ENCODE data around the gene SNX32.

DNA sequence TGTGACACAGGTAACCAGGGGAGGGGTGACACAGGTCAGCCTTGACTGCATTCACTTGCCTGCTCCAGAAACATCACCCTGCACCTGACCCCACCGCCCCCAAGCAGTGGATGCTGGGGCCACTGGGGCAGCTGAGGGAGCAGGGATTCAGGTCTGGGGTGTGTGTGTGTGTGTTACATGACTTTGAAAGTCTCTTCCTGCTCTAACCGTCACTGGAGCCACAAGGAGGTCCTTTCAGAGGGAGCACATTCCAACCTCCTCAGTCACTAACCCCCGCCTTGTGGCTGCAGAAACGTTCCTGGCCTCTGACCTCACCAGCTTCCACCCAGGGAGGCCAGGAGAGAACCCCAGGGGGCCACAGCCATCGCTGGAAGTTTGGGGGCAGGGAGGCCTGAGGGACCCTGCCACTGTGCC, 69.3 kb downstream of the SNX32 start:
- TF ChIP-seq, protein P1, sequence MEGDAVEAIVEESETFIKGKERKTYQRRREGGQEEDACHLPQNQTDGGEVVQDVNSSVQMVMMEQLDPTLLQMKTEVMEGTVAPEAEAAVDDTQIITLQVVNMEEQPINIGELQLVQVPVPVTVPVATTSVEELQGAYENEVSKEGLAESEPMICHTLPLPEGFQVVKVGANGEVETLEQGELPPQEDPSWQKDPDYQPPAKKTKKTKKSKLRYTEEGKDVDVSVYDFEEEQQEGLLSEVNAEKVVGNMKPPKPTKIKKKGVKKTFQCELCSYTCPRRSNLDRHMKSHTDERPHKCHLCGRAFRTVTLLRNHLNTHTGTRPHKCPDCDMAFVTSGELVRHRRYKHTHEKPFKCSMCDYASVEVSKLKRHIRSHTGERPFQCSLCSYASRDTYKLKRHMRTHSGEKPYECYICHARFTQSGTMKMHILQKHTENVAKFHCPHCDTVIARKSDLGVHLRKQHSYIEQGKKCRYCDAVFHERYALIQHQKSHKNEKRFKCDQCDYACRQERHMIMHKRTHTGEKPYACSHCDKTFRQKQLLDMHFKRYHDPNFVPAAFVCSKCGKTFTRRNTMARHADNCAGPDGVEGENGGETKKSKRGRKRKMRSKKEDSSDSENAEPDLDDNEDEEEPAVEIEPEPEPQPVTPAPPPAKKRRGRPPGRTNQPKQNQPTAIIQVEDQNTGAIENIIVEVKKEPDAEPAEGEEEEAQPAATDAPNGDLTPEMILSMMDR (conservative IDR thresholded peaks at IDR 0.05 in 1 of 2, IDR thresholded peaks at IDR 0.05 in 1 of 2; ENCODE audit: extremely low read depth in 1 of 2, insufficient read depth in 1 of 2, low read depth in 1 of 2, low read length in 2 of 2): no peak
- no peak for TF ChIP-seq EZH2 (IDR thresholded peaks at IDR 0.05; ENCODE audit: borderline replicate concordance, low read length)
